ENCODE results near the gene PNPLA8. TPM values are rescaled to one million over a fixed set of nuclear protein-coding genes. Genes with fewer than 3 reads are reported as not detected.

The PNPLA8 gene
- total RNA-seq, 4 donors from 2014 or later = 28.0 to 49.2 (median 37.8) TPM

DNA sequence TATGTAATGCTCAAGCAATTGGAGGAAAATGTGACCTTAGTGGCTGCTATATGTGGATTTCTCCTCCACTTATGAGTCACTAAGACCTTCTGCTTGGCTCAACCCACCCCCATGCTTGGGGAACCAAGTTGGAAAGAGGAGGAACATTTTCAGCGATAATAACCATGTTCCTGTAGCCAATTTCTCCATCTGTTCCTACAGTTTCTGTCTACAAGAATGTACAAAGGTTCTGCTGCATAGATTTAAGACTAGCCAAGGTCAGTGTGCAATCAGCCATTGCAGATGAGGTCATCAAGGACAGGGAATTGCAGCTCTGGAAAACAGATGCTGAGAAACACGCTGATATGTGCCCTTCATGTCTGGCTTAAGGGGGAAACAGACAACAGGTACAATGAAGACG lies 64.1 kb downstream of the PNPLA8 start:
- 71 to 72% methylated on average over 3 of the region's 3 CpGs for WGBS, 2 donors
- Histone ChIP-seq H3K27me3 (peaks cover 0 to 14% of the 10 kb centered on the region in 2 donors), H3K9me3 (no peaks in the 10 kb centered on the region), H3K4me1 (peaks cover 0 to 6% (median 1%) of the 10 kb centered on the region in 4 donors), H3K36me3 (no peaks in the 10 kb centered on the region), H3K4me3 (no peak overlapping the region), H3K27ac (no peak overlapping the region)
- DNase-seq (ENCODE audit: low spot score in 2 of 2) = no peak
- no peak for TF ChIP-seq POLR2A (IDR thresholded peaks at IDR 0.05)
- TF ChIP-seq EP300 (IDR thresholded peaks at IDR 0.05) = no peak
- TF ChIP-seq, protein P1, sequence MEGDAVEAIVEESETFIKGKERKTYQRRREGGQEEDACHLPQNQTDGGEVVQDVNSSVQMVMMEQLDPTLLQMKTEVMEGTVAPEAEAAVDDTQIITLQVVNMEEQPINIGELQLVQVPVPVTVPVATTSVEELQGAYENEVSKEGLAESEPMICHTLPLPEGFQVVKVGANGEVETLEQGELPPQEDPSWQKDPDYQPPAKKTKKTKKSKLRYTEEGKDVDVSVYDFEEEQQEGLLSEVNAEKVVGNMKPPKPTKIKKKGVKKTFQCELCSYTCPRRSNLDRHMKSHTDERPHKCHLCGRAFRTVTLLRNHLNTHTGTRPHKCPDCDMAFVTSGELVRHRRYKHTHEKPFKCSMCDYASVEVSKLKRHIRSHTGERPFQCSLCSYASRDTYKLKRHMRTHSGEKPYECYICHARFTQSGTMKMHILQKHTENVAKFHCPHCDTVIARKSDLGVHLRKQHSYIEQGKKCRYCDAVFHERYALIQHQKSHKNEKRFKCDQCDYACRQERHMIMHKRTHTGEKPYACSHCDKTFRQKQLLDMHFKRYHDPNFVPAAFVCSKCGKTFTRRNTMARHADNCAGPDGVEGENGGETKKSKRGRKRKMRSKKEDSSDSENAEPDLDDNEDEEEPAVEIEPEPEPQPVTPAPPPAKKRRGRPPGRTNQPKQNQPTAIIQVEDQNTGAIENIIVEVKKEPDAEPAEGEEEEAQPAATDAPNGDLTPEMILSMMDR (IDR thresholded peaks at IDR 0.05) = no peak

DNA sequence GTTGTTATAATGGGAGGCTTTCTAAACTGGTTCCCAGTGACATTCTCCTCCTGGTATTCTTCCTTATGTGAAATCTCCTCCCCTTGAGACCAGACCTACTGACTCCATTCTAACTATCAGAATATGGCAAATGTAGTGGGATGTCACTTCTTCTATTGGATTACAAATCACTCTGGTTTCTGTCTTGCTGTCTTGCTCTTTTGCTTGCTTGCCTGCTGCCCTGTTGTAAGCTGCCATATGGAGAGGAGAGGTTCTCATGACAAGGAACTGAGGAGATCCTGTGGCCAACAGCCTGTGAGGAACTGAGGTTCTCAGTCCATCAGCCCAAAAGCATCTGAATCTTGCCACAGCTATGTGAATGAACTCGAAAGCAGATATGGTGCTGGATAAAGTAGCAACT lies 65.0 kb downstream of the PNPLA8 start:
- no peak overlapping the region for H3K4me3 ChIP-seq
- H3K4me1 ChIP-seq = peaks cover 0 to 15% (median 4%) of the 10 kb centered on the region in 4 donors
- H3K27ac ChIP-seq = no peak overlapping the region
- no peak for DNase-seq (ENCODE audit: low spot score in 2 of 2)
- WGBS, 2 donors = 100% methylated on average over 1 of the region's 1 CpG
- H3K9me3 ChIP-seq = no peaks in the 10 kb centered on the region
- H3K27me3 ChIP-seq = peaks cover 0 to 22% of the 10 kb centered on the region in 2 donors
- H3K36me3 ChIP-seq = no peaks in the 10 kb centered on the region
- TF ChIP-seq EP300 (IDR thresholded peaks at IDR 0.05) = no peak
- TF ChIP-seq POLR2A (IDR thresholded peaks at IDR 0.05) = no peak
- TF ChIP-seq, protein P1 (IDR thresholded peaks at IDR 0.05) = no peak

DNA sequence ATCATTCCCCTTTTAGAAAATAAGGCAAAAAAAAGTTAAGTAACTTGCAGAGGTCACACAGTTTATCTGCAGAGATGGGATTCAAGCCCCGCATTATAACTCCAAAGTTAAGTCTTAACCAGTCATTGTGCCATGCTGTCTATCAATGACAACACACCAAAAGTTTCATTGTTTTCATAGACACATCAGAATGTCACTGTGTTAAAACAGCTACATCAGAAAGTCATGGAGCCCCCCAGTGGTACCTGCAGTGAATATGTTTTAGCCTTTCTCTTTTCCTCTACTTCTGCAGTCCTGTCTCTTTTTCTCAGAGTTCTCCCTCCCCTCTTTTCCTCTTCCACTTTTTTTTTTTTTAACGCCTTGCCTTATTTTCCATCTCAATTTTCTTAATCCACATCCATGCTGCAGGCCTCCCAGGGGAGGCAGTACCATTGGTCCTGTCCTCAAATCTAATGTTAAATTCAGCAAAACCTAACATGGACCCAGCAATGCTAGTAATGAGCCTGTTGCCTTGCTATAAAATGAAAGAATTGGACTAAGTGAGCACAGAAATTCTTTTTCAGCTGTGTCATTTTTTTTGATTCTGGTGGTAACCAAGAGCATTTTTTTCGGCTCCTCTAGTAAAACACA lies 65.9 kb downstream of the PNPLA8 start:
- TF ChIP-seq POLR2A (IDR thresholded peaks at IDR 0.05) (no peak), EP300 (IDR thresholded peaks at IDR 0.05) (no peak)
- TF ChIP-seq, protein P1 (IDR thresholded peaks at IDR 0.05) = peak in 3 of 5 experiments; percentile 30 to 40 (median 30)
- Histone ChIP-seq H3K27me3 (peaks cover 0 to 31% of the 10 kb centered on the region in 2 donors), H3K4me3 (no peak overlapping the region), H3K4me1 (peaks cover 0 to 24% (median 9%) of the 10 kb centered on the region in 4 donors), H3K27ac (no peak overlapping the region), H3K36me3 (no peaks in the 10 kb centered on the region), H3K9me3 (no peaks in the 10 kb centered on the region)
- 45 to 50% methylated on average over 3 of the region's 3 CpGs for WGBS, 2 donors
- no peak for DNase-seq (ENCODE audit: low spot score in 2 of 2)

DNA sequence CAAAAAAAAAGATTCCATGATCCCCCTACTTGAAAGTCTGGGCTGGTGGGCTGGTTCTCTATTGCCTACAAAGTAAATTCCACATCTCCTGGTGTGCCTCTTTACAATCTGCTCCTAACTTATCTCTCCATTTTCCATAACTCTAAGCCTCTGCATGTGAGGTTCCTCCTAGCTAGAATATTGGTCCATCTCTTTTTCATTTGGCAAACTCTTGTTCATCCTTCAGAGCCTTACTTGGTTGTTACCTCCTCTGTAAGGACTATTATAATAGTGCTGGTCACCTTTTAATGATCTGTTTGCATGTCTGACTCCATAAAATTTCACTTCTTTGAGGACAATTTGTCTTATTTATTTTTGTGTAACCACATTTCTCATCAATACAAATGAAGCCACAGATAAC lies 68.1 kb downstream of the PNPLA8 start:
- Histone ChIP-seq H3K27me3 (peaks cover 0 to 47% of the 10 kb centered on the region in 2 donors), H3K9me3 (no peaks in the 10 kb centered on the region), H3K4me1 (peaks cover 0 to 37% (median 11%) of the 10 kb centered on the region in 4 donors), H3K36me3 (no peaks in the 10 kb centered on the region), H3K4me3 (no peak overlapping the region), H3K27ac (peak overlapping the region in 1 of 4 donors; percentile 84)
- TF ChIP-seq, protein P1 (IDR thresholded peaks at IDR 0.05) = no peak
- TF ChIP-seq POLR2A (IDR thresholded peaks at IDR 0.05) = no peak
- no peak for TF ChIP-seq EP300 (IDR thresholded peaks at IDR 0.05)
- no peak for DNase-seq (ENCODE audit: low spot score in 2 of 2)

DNA sequence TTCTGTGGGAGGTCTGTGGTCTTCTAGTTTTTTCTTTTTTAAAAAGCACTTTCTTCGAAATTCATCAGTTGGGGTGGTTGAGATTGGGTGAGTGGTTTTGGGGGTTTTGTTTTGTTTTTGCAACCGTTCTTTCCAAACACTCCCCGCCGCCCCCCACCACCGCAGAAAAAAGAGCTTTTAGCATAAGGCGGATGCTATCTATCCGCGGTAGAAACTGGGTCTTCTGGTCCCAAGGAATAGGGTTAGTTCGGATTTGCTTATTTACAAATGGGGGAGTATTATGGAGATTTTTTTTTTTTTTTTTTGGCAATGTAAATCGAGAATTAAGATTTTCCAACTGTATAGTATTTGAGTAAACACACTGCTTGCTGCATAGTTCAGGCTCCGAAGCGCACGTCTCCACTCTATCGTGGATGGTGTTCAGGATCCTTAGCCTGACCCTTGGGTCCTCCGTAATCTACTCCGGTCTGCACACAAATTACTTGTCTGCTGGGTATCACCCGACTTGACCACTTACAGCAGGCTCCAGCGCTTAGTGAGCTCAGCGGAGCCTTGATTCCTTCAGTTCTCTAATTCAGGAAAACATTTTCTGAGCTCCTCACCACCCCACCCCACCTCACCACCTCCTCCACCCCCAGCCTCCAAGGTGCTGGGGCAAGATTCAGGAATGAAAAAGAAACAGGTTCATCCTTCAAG lies 68.9 kb downstream of the PNPLA8 start:
- no peaks in the 10 kb centered on the region for H3K9me3 ChIP-seq
- WGBS, 2 donors = 15 to 26% methylated on average over 19 of the region's 19 CpGs
- H3K4me3 ChIP-seq = peak overlapping the region; percentile 34 to 63 (median 52)
- DNase-seq (ENCODE audit: low spot score in 2 of 2) = no peak
- TF ChIP-seq EP300 (IDR thresholded peaks at IDR 0.05) = no peak
- no peak for TF ChIP-seq POLR2A (IDR thresholded peaks at IDR 0.05)
- TF ChIP-seq, protein P1 (IDR thresholded peaks at IDR 0.05) = no peak
- H3K4me1 ChIP-seq = peaks cover 0 to 37% (median 11%) of the 10 kb centered on the region in 4 donors
- H3K27ac ChIP-seq = peak overlapping the region in 3 of 4 donors; percentile 27 to 84 (median 80)
- no peaks in the 10 kb centered on the region for H3K36me3 ChIP-seq
- H3K27me3 ChIP-seq = peaks cover 0 to 49% of the 10 kb centered on the region in 2 donors

All from tibial nerve (tissue), 4 donors.